CD1c-positive myeloid dendritic cell (primary cell): ENCODE measurements around the gene DSC1.
A peak's percentile ranks its signal among the peaks of the same experiment; 100 is the strongest.

ENCODE experiments used
- DNase-seq: peaks from one replicate; pipeline ENCODE4 v3.0.0-alpha.2; 2016; ENCODE audit errors: extremely low spot score

Gene DSC1

GRCh38 chr18:31104444-31104843 is 58.2 kb downstream of the DSC1 start:
- no peak for DNase-seq

- no peak for DNase-seq
Observed at GRCh38 chr18:31103423-31103822, 59.2 kb downstream of the DSC1 start.

- DNase-seq: no peak
Observed at GRCh38 chr18:31102941-31103340, 59.7 kb downstream of the DSC1 start.

GRCh38 chr18:31102025-31102684 is 60.5 kb downstream of the DSC1 start, which contains the start of gene DSC2:
Gene DSC2, minus strand, starts transcription at chr18:31102421. Its CDS starts 450 bp downstream, at chr18:31101971.
- no peak for DNase-seq

GRCh38 chr18:31101183-31102024 is 61.3 kb downstream of the DSC1 start:
- peak; percentile 89 for DNase-seq

GRCh38 chr18:31100436-31101182 is 62.0 kb downstream of the DSC1 start:
- DNase-seq: peak; percentile 8

GRCh38 chr18:31099450-31100230 is 63.0 kb downstream of the DSC1 start:
- no peak for DNase-seq

GRCh38 chr18:31098878-31099277 is 63.8 kb downstream of the DSC1 start:
- no peak for DNase-seq

- DNase-seq: no peak
Observed at GRCh38 chr18:31097666-31098065, 65.0 kb downstream of the DSC1 start.

GRCh38 chr18:31093880-31094279 is 68.8 kb downstream of the DSC1 start:
- no peak for DNase-seq

- DNase-seq: no peak
Observed at GRCh38 chr18:31093294-31093693, 69.4 kb downstream of the DSC1 start.

- DNase-seq: no peak
Observed at GRCh38 chr18:31091350-31091749, 71.3 kb downstream of the DSC1 start.

GRCh38 chr18:31088532-31088931 is 74.1 kb downstream of the DSC1 start:
- DNase-seq: no peak

- DNase-seq: peak; percentile 50
Observed at GRCh38 chr18:31079973-31080372, 82.7 kb downstream of the DSC1 start.
